Measurements from ENCODE around the gene SSBP2.

GRCh38 chr5:81779916-81780266 is 29.0 kb upstream of the SSBP2 start:
- TF ChIP-seq CTCF (IDR thresholded peaks at IDR 0.05 in 2 of 3, conservative IDR thresholded peaks at IDR 0.05 in 1 of 3; ENCODE audit: borderline replicate concordance in 1 of 3, insufficient read depth in 1 of 3, low read depth in 2 of 3, low read length in 2 of 3) (no peak), POLR2A (IDR thresholded peaks at IDR 0.05; ENCODE audit: borderline replicate concordance, extremely low read depth, insufficient read depth, insufficient read length) (no peak), JUND (IDR thresholded peaks at IDR 0.05) (no peak), EZH2 (IDR thresholded peaks at IDR 0.05) (no peak), REST (IDR thresholded peaks at IDR 0.05; ENCODE audit: low read depth) (no peak)

Data from HCT116 (cell line).